H1 (cell line): ENCODE results near the gene BSG. TPM values are rescaled to one million over a fixed set of nuclear protein-coding genes. Genes with fewer than 3 reads are reported as not detected.

Source experiments
- CTCF ChIA-PET: fragments of 300-600 bp; sonication (Branson Sonifier 250); formaldehyde crosslinking; loops from one replicate; lab custom pipeline; 2021; ENCODE audit not compliant: partially characterized antibody; lab: Charles Lee
- POLR2A ChIA-PET: fragments of 300-600 bp; sonication (Branson Sonifier 250); formaldehyde crosslinking; loops from one replicate; lab custom pipeline; 2021; ENCODE audit warnings: inconsistent platforms; ENCODE audit not compliant: partially characterized antibody; lab: Charles Lee
- DNase-seq, 2 experiments: peaks; one replicate each; pipeline versions ENCODE4 v3.0.0 to v3.0.0-alpha.2; 2010 to 2022; ENCODE audit warnings: low spot score in 2 of 2, low read depth in 1 of 2, mixed read lengths in 1 of 2
- FAIRE-seq: peaks from 2 replicates; lab custom pipeline; 2011; peaks lifted over from hg19 to GRCh38; lab: Jason Lieb, UNC
- H2AFZ ChIP-seq: 2 replicates; pipeline ENCODE4 v1.8.1; 2012; ENCODE audit warnings: low read length, inconsistent platforms
- H2AK5ac ChIP-seq: 2 replicates; pipeline ENCODE4 v1.6.1; 2013; ENCODE audit warnings: low read depth, low read length
- H2BK120ac ChIP-seq: replicated peaks from 2 replicates; pipeline ENCODE3; 2013; ENCODE audit warnings: low read depth, low read length, inconsistent platforms
- H2BK12ac ChIP-seq: 2 replicates; pipeline ENCODE4 v1.6.1; 2013; ENCODE audit warnings: low read depth, low read length
- H2BK15ac ChIP-seq: 2 replicates; pipeline ENCODE4 v1.6.1; 2013; ENCODE audit warnings: low read length
- H2BK20ac ChIP-seq: 2 replicates; pipeline ENCODE4 v1.6.1; 2013; ENCODE audit warnings: low read length
- H2BK5ac ChIP-seq: 2 replicates; pipeline ENCODE4 v1.6.1; 2013; ENCODE audit warnings: low read depth, low read length
- H3K14ac ChIP-seq: 2 replicates; pipeline ENCODE4 v1.6.1; 2013; ENCODE audit warnings: inconsistent platforms; ENCODE audit not compliant: insufficient read length
- H3K18ac ChIP-seq: 2 replicates; pipeline ENCODE4 v1.6.1; 2013; ENCODE audit warnings: low read length; ENCODE audit errors: extremely low read depth
- H3K23ac ChIP-seq: 2 replicates; pipeline ENCODE4 v1.6.1; 2013; ENCODE audit warnings: inconsistent platforms; ENCODE audit not compliant: insufficient read length
- H3K23me2 ChIP-seq: 2 replicates; pipeline ENCODE4 v1.6.1; 2013; ENCODE audit warnings: low read depth, low read length
- H3K27ac ChIP-seq: 2 replicates; pipeline ENCODE4 v1.6.1; 2011; ENCODE audit warnings: low read depth, low read length, inconsistent platforms
- H3K27me3 ChIP-seq, 4 experiments: replicated peaks in 1 of 4; 1 replicate in 1 of 4; 2 replicates in 3 of 4; pipeline versions ENCODE4 v1.6.1 to v1.8.1; 2011 to 2013; ENCODE audit warnings: low read length in 3 of 4, mild to moderate bottlenecking in 3 of 4, inconsistent platforms in 2 of 4, mixed read lengths in 2 of 4, moderate library complexity in 1 of 4; ENCODE audit not compliant: control insufficient read depth in 3 of 4, insufficient read depth in 3 of 4; ENCODE audit errors: extremely low read depth in 1 of 4
- H3K36me3 ChIP-seq, 4 experiments: 2 replicates each; pipeline versions ENCODE4 v1.6.1 to v1.8.1; 2011 to 2013; ENCODE audit warnings: mild to moderate bottlenecking in 4 of 4, low read length in 3 of 4, moderate library complexity in 2 of 4, control low read depth in 1 of 4, inconsistent platforms in 1 of 4; ENCODE audit not compliant: insufficient read depth in 4 of 4, control insufficient read depth in 2 of 4
- H3K4ac ChIP-seq: replicated peaks from 2 replicates; pipeline ENCODE3; 2013; ENCODE audit warnings: low read length, low read depth, mixed read lengths, inconsistent platforms; ENCODE audit not compliant: insufficient read length
- H3K4me1 ChIP-seq, 4 experiments: replicated peaks in 1 of 4; 1 replicate in 1 of 4; 2 replicates in 3 of 4; pipeline versions ENCODE4 v1.6.1 to v1.8.1; 2011 to 2013; ENCODE audit warnings: low read length in 3 of 4, inconsistent platforms in 2 of 4, mixed read lengths in 1 of 4; ENCODE audit not compliant: insufficient read depth in 4 of 4, control insufficient read depth in 3 of 4
- H3K4me2 ChIP-seq, 2 experiments: 2 replicates each; pipeline versions ENCODE4 v1.6.1 to v1.8.1; 2011 to 2013; ENCODE audit warnings: low read depth in 2 of 2, low read length in 2 of 2, control low read depth in 1 of 2, inconsistent platforms in 1 of 2, mild to moderate bottlenecking in 1 of 2; ENCODE audit not compliant: insufficient read depth in 1 of 2
- H3K4me3 ChIP-seq, 4 experiments: fragments of 200-600, 300-600 bp in 1 of 4; sonication (generic), shearing (Covaris generic), sonication (Bioruptor Twin) in 1 of 4; 2 replicates each; pipeline versions ENCODE4 v1.5.1 to v1.8.1; 2011 to 2016; ENCODE audit warnings: low read length in 4 of 4, low read depth in 3 of 4, control low read depth in 2 of 4, inconsistent platforms in 2 of 4, mild to moderate bottlenecking in 2 of 4, mixed read lengths in 1 of 4, moderate library complexity in 1 of 4; ENCODE audit not compliant: insufficient read depth in 2 of 4; ENCODE audit errors: extremely low read depth in 1 of 4
- H3K56ac ChIP-seq: replicated peaks from 2 replicates; pipeline ENCODE3; 2013; ENCODE audit warnings: low read depth, mild to moderate bottlenecking, mixed read lengths, low read length, inconsistent platforms; ENCODE audit not compliant: insufficient read length
- H3K79me1 ChIP-seq: 2 replicates; pipeline ENCODE4 v1.6.1; 2013; ENCODE audit warnings: low read depth, low read length, control low read depth
- H3K79me2 ChIP-seq, 2 experiments: 2 replicates each; pipeline versions ENCODE4 v1.6.1 to v1.8.1; 2012 to 2013; ENCODE audit warnings: low read length in 2 of 2, mild to moderate bottlenecking in 2 of 2, inconsistent platforms in 1 of 2; ENCODE audit not compliant: insufficient read depth in 2 of 2, control insufficient read depth in 1 of 2
- H3K9ac ChIP-seq, 4 experiments: replicated peaks in 1 of 4; 1 replicate in 1 of 4; 2 replicates in 3 of 4; pipeline versions ENCODE4 v1.6.1 to v1.8.1; 2011 to 2013; ENCODE audit warnings: low read depth in 3 of 4, low read length in 3 of 4, control low read depth in 2 of 4, mild to moderate bottlenecking in 2 of 4, moderate library complexity in 2 of 4, inconsistent platforms in 1 of 4; ENCODE audit errors: extremely low read depth in 1 of 4
- H3K9me3 ChIP-seq, 2 experiments: 2 replicates each; pipeline versions ENCODE4 v1.6.1 to v1.8.1; 2012 to 2013; ENCODE audit warnings: mild to moderate bottlenecking in 2 of 2, moderate library complexity in 2 of 2, control low read depth in 1 of 2, inconsistent platforms in 1 of 2, low read depth in 1 of 2, low read length in 1 of 2, mixed read lengths in 1 of 2; ENCODE audit not compliant: insufficient read depth in 2 of 2
- H4K20me1 ChIP-seq, 2 experiments: replicated peaks in 1 of 2; 2 replicates each; pipeline versions ENCODE3 to v1.8.1; 2011 to 2013; ENCODE audit warnings: inconsistent platforms in 2 of 2, low read length in 2 of 2, mild to moderate bottlenecking in 1 of 2; ENCODE audit not compliant: insufficient read depth in 2 of 2, control insufficient read depth in 1 of 2
- H4K5ac ChIP-seq: 2 replicates; pipeline ENCODE4 v1.6.1; 2013; ENCODE audit warnings: low read length, low read depth, mixed read lengths, inconsistent platforms; ENCODE audit not compliant: insufficient read length
- H4K8ac ChIP-seq: 2 replicates; pipeline ENCODE4 v1.8.0; 2013; ENCODE audit warnings: mild to moderate bottlenecking, moderate library complexity, low read length, inconsistent platforms; ENCODE audit not compliant: insufficient read depth; ENCODE audit errors: extremely low read depth
- H4K91ac ChIP-seq: replicated peaks from 2 replicates; pipeline ENCODE3; 2013; ENCODE audit warnings: low read length, mixed read lengths, inconsistent platforms; ENCODE audit not compliant: insufficient read length
- ATF2 ChIP-seq: IDR thresholded peaks from 2 replicates; pipeline ENCODE4 v1.6.1; 2012; ENCODE audit warnings: low read length, inconsistent platforms
- POLR2AphosphoS5 ChIP-seq: IDR thresholded peaks from 2 replicates; pipeline ENCODE4 v1.6.1; 2011; ENCODE audit warnings: low read depth, low read length
- SP2 ChIP-seq: IDR thresholded peaks from 2 replicates; pipeline ENCODE4 v1.6.1; 2012; ENCODE audit warnings: mild to moderate bottlenecking, low read length, inconsistent platforms
- SRF ChIP-seq: IDR thresholded peaks from 2 replicates; pipeline ENCODE4 v1.6.1; 2011; ENCODE audit warnings: mild to moderate bottlenecking, low read depth, low read length, moderate library complexity
- WGBS, 2 experiments: shearing (Covaris generic) in 1 of 2; methylation state at CpG; one replicate each; pipeline versions ENCODE4 v1.1.6 to v1.1.7; 2013 to 2015; ENCODE audit warnings: low lambda C conversion rate in 2 of 2, mixed read lengths in 2 of 2, inconsistent platforms in 1 of 2, low coverage in 1 of 2, missing lambda C conversion rate in 1 of 2; ENCODE audit not compliant: insufficient replicate concordance in 2 of 2, insufficient coverage in 1 of 2, insufficient read length in 1 of 2; ENCODE audit errors: extremely low coverage in 1 of 2, missing lambda C conversion rate in 1 of 2; 5-methylcytosine and 5-hydroxymethylcytosine counted together
- polyA plus RNA-seq, 7 experiments: library from polyadenylated mRNA; depleted of rRNA in 3 of 7; stranded (reverse) in 5 of 7; unstranded in 2 of 7; fragments of >200 nt in 5 of 7; fragments of 200-250 nt in 2 of 7; gene quantifications; 1 replicate in 5 of 7; 2 replicates in 1 of 7; 4 replicates in 1 of 7; pipeline versions ENCODE4 v1.2.1 to v1.2.3, GENCODE V29; 2011 to 2013; ENCODE audit warnings: missing spikeins in 2 of 7, mixed read lengths in 2 of 7
- total RNA-seq: library from RNA; stranded (reverse); fragmentation: NEBNext Ultra II Directional; extraction: Animal tissue kit (Norgen Biotek cat#: 25700); gene quantifications from 2 replicates; pipeline ENCODE4 v1.2.1, GENCODE V29; 2021

The BSG gene
- total and polyA plus RNA-seq, 2 of the 8 experiments (the other 6 are each of a cell fraction or from before 2014, with no cell fraction given) = 726 to 1,055 TPM

GRCh38 chr19:581399-582111, 9.2 kb downstream of the BSG start:
- Histone ChIP-seq H3K56ac (no peak overlapping the region), H3K4me1 (peaks cover 0 to 8% (median 5%) of the 10 kb centered on the region in 4 experiments; a peak in 4 of 7 replicates), H3K14ac (no peak overlapping the region), H2AK5ac (no peak overlapping the region), H4K8ac (peak overlapping the region; percentile 78; the same call in 1 of the 2 replicates), H3K36me3 (peaks cover 10 to 48% (median 27%) of the 10 kb centered on the region in 4 experiments; a peak in 6 of 8 replicates), H3K9me3 (no peaks in the 10 kb centered on the region), H2AFZ (no peak overlapping the region), H4K5ac (no peak overlapping the region), H3K4me2 (no peak overlapping the region), H4K91ac (no peak overlapping the region), H3K27me3 (no peaks in the 10 kb centered on the region), H3K79me2 (peaks cover 18 to 40% of the 10 kb centered on the region in 2 experiments), H3K27ac (peak overlapping the region; percentile 38; the same call in 1 of the 2 replicates), H2BK120ac (no peak overlapping the region), H2BK5ac (no peak overlapping the region), H2BK12ac (no peak overlapping the region), H3K23me2 (0 out of 2 replicates have a peak, but pooled peaks cover 2% of the 10 kb centered on the region), H3K23ac (no peak overlapping the region), H3K9ac (no peak overlapping the region), H2BK15ac (no peak overlapping the region), H3K4ac (no peak overlapping the region), H4K20me1 (peaks cover 33 to 43% of the 10 kb centered on the region in 2 experiments), H2BK20ac (no peak overlapping the region), H3K79me1 (peaks cover 11% of the 10 kb centered on the region), H3K4me3 (no peak overlapping the region), H3K18ac (no peak overlapping the region)
- FAIRE-seq (no peak), DNase-seq (no peak)
- POLR2A ChIA-PET = interaction anchor here (0.6 to 2.8 kb wide), 6 partner anchors 9 to 50 kb away, joined by 3 to 17 read pairs (median 4); partner anchors contain the start of genes BSG and CDC34
- CTCF ChIA-PET = no interaction called here
- 96% methylated on average over 39 of the region's 40 CpGs; no CpG with 5 or more reads in 1 of the 2 experiments for WGBS, 2 experiments
- TF ChIP-seq SP2 = no peak
- 0 out of 2 replicates have a peak, but pooled peaks have one; percentile 36 for TF ChIP-seq POLR2AphosphoS5
- no peak for TF ChIP-seq SRF
- no peak for TF ChIP-seq ATF2
